HG02759 (cell line): ENCODE measurements around the gene RFX3.

Source experiments
- ATAC-seq: cut with Tn5 transposase; IDR thresholded peaks from one replicate; pipeline ENCODE4 v1.9.1; 2021; ENCODE audit warnings: mild to moderate bottlenecking, moderate library complexity; ENCODE audit not compliant: unreplicated experiment

The RFX3 gene

GRCh38 chr9:3240656-3241268 is 285.0 kb downstream of the RFX3 start:
- peak; percentile 96 for ATAC-seq

GRCh38 chr9:3239240-3239639 is 286.6 kb downstream of the RFX3 start:
- no peak for ATAC-seq

- no peak for ATAC-seq
Measured at GRCh38 chr9:3238236-3238635, 287.6 kb downstream of the RFX3 start.

- no peak for ATAC-seq
Measured at GRCh38 chr9:3237121-3237520, 288.7 kb downstream of the RFX3 start.

GRCh38 chr9:3235497-3235896 is 290.3 kb downstream of the RFX3 start:
- ATAC-seq: no peak

GRCh38 chr9:3224931-3225330 is 300.9 kb downstream of the RFX3 start:
- no peak for ATAC-seq

- ATAC-seq: no peak
Measured at GRCh38 chr9:3215658-3216057, 310.1 kb downstream of the RFX3 start.

GRCh38 chr9:3214741-3215140 is 311.1 kb downstream of the RFX3 start:
- ATAC-seq: no peak

GRCh38 chr9:3205421-3206095 is 320.2 kb downstream of the RFX3 start:
- no peak for ATAC-seq

- ATAC-seq: no peak
Measured at GRCh38 chr9:3200331-3200774, 325.4 kb downstream of the RFX3 start.

- no peak for ATAC-seq
Measured at GRCh38 chr9:3193791-3194190, 332.0 kb downstream of the RFX3 start.

- no peak for ATAC-seq
Measured at GRCh38 chr9:3191715-3192114, 334.1 kb downstream of the RFX3 start.

GRCh38 chr9:3189113-3189861 is 336.5 kb downstream of the RFX3 start:
- no peak for ATAC-seq

- no peak for ATAC-seq
Measured at GRCh38 chr9:3186751-3187150, 339.1 kb downstream of the RFX3 start.

- ATAC-seq: peak; percentile 76
Measured at GRCh38 chr9:3181049-3181953, 344.5 kb downstream of the RFX3 start.

GRCh38 chr9:3180696-3181048 is 345.1 kb downstream of the RFX3 start:
- no peak for ATAC-seq

GRCh38 chr9:3179711-3180110 is 346.1 kb downstream of the RFX3 start:
- no peak for ATAC-seq

GRCh38 chr9:3177936-3178335 is 347.9 kb downstream of the RFX3 start:
- ATAC-seq: no peak

- ATAC-seq: no peak
Measured at GRCh38 chr9:3177146-3177761, 348.5 kb downstream of the RFX3 start.

GRCh38 chr9:3173374-3173773 is 352.4 kb downstream of the RFX3 start:
- ATAC-seq: no peak

- ATAC-seq: no peak
Measured at GRCh38 chr9:3170819-3171218, 355.0 kb downstream of the RFX3 start.
